ENCODE data around the gene SKAP1. TPM values are rescaled to one million over a fixed set of nuclear protein-coding genes. Genes with fewer than 3 reads are reported as not detected.

Gene SKAP1
- polyA plus RNA-seq, 3 donors = 0.13 to 1.0 (median 0.52) TPM

DNA sequence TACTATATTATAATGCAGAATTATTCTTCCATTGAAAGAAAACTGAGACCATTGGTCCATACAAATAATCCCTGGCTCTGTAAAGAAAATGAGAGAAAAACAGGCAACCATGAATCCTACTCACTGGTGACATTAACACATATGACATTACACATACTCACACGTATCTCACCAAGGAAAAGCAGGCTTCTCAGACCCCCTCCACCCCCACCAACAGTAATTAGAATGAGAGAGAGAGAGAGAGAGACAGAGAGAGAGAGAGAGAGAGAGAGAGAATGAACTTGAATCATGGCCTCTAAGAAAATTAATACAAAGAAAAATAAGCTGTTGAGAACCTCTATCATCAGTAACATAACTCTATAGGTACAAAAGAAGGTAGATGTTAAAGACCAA, 190.4 kb downstream of the SKAP1 start:
- WGBS (ENCODE audit: insufficient coverage) = no CpG with 5 or more reads among the region's 1 CpG
- H3K27me3 Mint-ChIP-seq (ENCODE audit: low read depth in 3 of 3) = peaks cover 2 to 5% (median 3%) of the 10 kb centered on the region in 3 donors
- no peaks in the 10 kb centered on the region for H3K36me3 Mint-ChIP-seq
- intact Hi-C loops (cut with micrococcal nuclease) = no loop called here
- H3K27me3 ChIP-seq (ENCODE audit: control insufficient read depth in 2 of 2, insufficient read depth in 2 of 2, low read length in 2 of 2) = no peaks in the 10 kb centered on the region
- H3K9me3 Mint-ChIP-seq = no peaks in the 10 kb centered on the region
- no peaks in the 10 kb centered on the region for H3K36me3 ChIP-seq (replicated peaks in 1 of 2; ENCODE audit: control insufficient read depth in 1 of 2, insufficient read depth in 2 of 2, low read length in 2 of 2)
- H3K4me3 Mint-ChIP-seq = no peak overlapping the region
- H3K4me1 Mint-ChIP-seq = peaks cover 24% of the 10 kb centered on the region
- no peak overlapping the region for H3K4me3 ChIP-seq (replicated peaks in 1 of 3; ENCODE audit: low read depth in 2 of 3, low read length in 3 of 3)
- no peak overlapping the region for H3K9ac ChIP-seq (ENCODE audit: insufficient read depth, low read length, poor library complexity, severe bottlenecking)
- no peak for TF ChIP-seq CTCF (IDR thresholded peaks at IDR 0.05)
- no peak overlapping the region for H2AFZ ChIP-seq (ENCODE audit: insufficient read depth, low read depth, low read length, poor library complexity, severe bottlenecking)
- H3K27ac ChIP-seq (ENCODE audit: low read depth in 1 of 2, low read length in 2 of 2) = no peak overlapping the region
- no peak for DNase-seq
- peak overlapping the region in 1 of 7 donors; percentile 81 for H3K27ac Mint-ChIP-seq
- no peaks in the 10 kb centered on the region for H3K79me2 ChIP-seq (ENCODE audit: insufficient read depth, low read length)
- H4K20me1 ChIP-seq (ENCODE audit: insufficient read depth, low read length) = no peaks in the 10 kb centered on the region
- H3K9me3 ChIP-seq (replicated peaks in 1 of 2; ENCODE audit: control insufficient read depth in 1 of 2, insufficient read depth in 1 of 2, low read length in 2 of 2) = no peaks in the 10 kb centered on the region
- no peak overlapping the region for H3K4me2 ChIP-seq (replicated peaks; ENCODE audit: extremely low read depth, low read length, poor library complexity, severe bottlenecking)
- H3K4me1 ChIP-seq (ENCODE audit: control insufficient read depth in 1 of 2, insufficient read depth in 2 of 2, low read length in 2 of 2) = peaks cover 16 to 23% of the 10 kb centered on the region in 2 donors

GRCh38 chr17:48238933-48239602, 190.9 kb downstream of the SKAP1 start:
- H2AFZ ChIP-seq (ENCODE audit: insufficient read depth, low read depth, low read length, poor library complexity, severe bottlenecking) = no peak overlapping the region
- H3K27me3 Mint-ChIP-seq (ENCODE audit: low read depth in 3 of 3) = peaks cover 2 to 5% (median 3%) of the 10 kb centered on the region in 3 donors
- H3K36me3 ChIP-seq (replicated peaks in 1 of 2; ENCODE audit: control insufficient read depth in 1 of 2, insufficient read depth in 2 of 2, low read length in 2 of 2) = no peaks in the 10 kb centered on the region
- no peaks in the 10 kb centered on the region for H3K79me2 ChIP-seq (ENCODE audit: insufficient read depth, low read length)
- H3K27ac ChIP-seq (ENCODE audit: low read depth in 1 of 2, low read length in 2 of 2) = no peak overlapping the region
- H3K4me2 ChIP-seq (replicated peaks; ENCODE audit: extremely low read depth, low read length, poor library complexity, severe bottlenecking) = no peak overlapping the region
- no peak overlapping the region for H3K9ac ChIP-seq (ENCODE audit: insufficient read depth, low read length, poor library complexity, severe bottlenecking)
- no peaks in the 10 kb centered on the region for H3K9me3 Mint-ChIP-seq
- DNase-seq = no peak
- no peak overlapping the region for H3K4me3 ChIP-seq (replicated peaks in 1 of 3; ENCODE audit: low read depth in 2 of 3, low read length in 3 of 3)
- no peaks in the 10 kb centered on the region for H3K9me3 ChIP-seq (replicated peaks in 1 of 2; ENCODE audit: control insufficient read depth in 1 of 2, insufficient read depth in 1 of 2, low read length in 2 of 2)
- no peak overlapping the region for H3K4me3 Mint-ChIP-seq
- peaks cover 19% of the 10 kb centered on the region for H3K4me1 Mint-ChIP-seq
- TF ChIP-seq CTCF (IDR thresholded peaks at IDR 0.05) = no peak
- H3K4me1 ChIP-seq (ENCODE audit: control insufficient read depth in 1 of 2, insufficient read depth in 2 of 2, low read length in 2 of 2) = peaks cover 13 to 18% of the 10 kb centered on the region in 2 donors
- H3K27ac Mint-ChIP-seq = no peak overlapping the region
- H3K36me3 Mint-ChIP-seq = no peaks in the 10 kb centered on the region
- intact Hi-C loops (cut with micrococcal nuclease) = no loop called here
- WGBS (ENCODE audit: insufficient coverage) = no CpG with 5 or more reads among the region's 4 CpGs
- H3K27me3 ChIP-seq (ENCODE audit: control insufficient read depth in 2 of 2, insufficient read depth in 2 of 2, low read length in 2 of 2) = no peaks in the 10 kb centered on the region
- H4K20me1 ChIP-seq (ENCODE audit: insufficient read depth, low read length) = no peaks in the 10 kb centered on the region
